ENCODE measurements around the gene PLPP2.

PLPP2 gene

GRCh38 chr19:317710-318508, 26.7 kb upstream of the PLPP2 start:
- no peak overlapping the region for H3K4me3 ChIP-seq (replicated peaks; ENCODE audit: low read depth, low read length)

GRCh38 chr19:315811-316210, 24.6 kb upstream of the PLPP2 start:
- no peak for DNase-seq (ENCODE audit: extremely low read depth, low read depth)
- H3K4me3 ChIP-seq (replicated peaks; ENCODE audit: low read depth, low read length) = no peak overlapping the region
- no peak for TF ChIP-seq CTCF (IDR thresholded peaks at IDR 0.05; ENCODE audit: low read depth, low read length, missing control alignments)

More at GRCh38 chr19:317710-318508, 26.7 kb upstream of the PLPP2 start:
- no peak for DNase-seq (ENCODE audit: extremely low read depth, low read depth)
- TF ChIP-seq CTCF (IDR thresholded peaks at IDR 0.05; ENCODE audit: low read depth, low read length, missing control alignments) = no peak

GRCh38 chr19:313988-314815, 23.0 kb upstream of the PLPP2 start:
- no peak for TF ChIP-seq CTCF (IDR thresholded peaks at IDR 0.05; ENCODE audit: low read depth, low read length, missing control alignments)
- no peak for DNase-seq (ENCODE audit: extremely low read depth, low read depth)
- no peak overlapping the region for H3K4me3 ChIP-seq (replicated peaks; ENCODE audit: low read depth, low read length)

- no peak for DNase-seq (ENCODE audit: extremely low read depth, low read depth)
- no peak for TF ChIP-seq CTCF (IDR thresholded peaks at IDR 0.05; ENCODE audit: low read depth, low read length, missing control alignments)
Measured at GRCh38 chr19:313169-313987, 22.2 kb upstream of the PLPP2 start.

GRCh38 chr19:311813-312261, 20.6 kb upstream of the PLPP2 start:
- no peak for TF ChIP-seq CTCF (IDR thresholded peaks at IDR 0.05; ENCODE audit: low read depth, low read length, missing control alignments)
- no peak overlapping the region for H3K4me3 ChIP-seq (replicated peaks; ENCODE audit: low read depth, low read length)
- DNase-seq (ENCODE audit: extremely low read depth, low read depth) = no peak

More at GRCh38 chr19:313169-313987, 22.2 kb upstream of the PLPP2 start:
- no peak overlapping the region for H3K4me3 ChIP-seq (replicated peaks; ENCODE audit: low read depth, low read length)

GRCh38 chr19:310781-311496, 19.7 kb upstream of the PLPP2 start:
- H3K4me3 ChIP-seq (replicated peaks; ENCODE audit: low read depth, low read length) = no peak overlapping the region

More at GRCh38 chr19:310781-311496, 19.7 kb upstream of the PLPP2 start:
- TF ChIP-seq CTCF (IDR thresholded peaks at IDR 0.05; ENCODE audit: low read depth, low read length, missing control alignments) = no peak
- DNase-seq (ENCODE audit: extremely low read depth, low read depth) = no peak
